CD14-positive monocyte (primary cell): Measurements from ENCODE around the gene PLCXD3. TPM values are rescaled to one million over a fixed set of nuclear protein-coding genes. Genes with fewer than 3 reads are reported as not detected.

Source experiments
- DNase-seq, 3 donors: peaks; one replicate each; pipeline ENCODE4 v3.0.0-alpha.2; 2011 to 2022
- H2AFZ ChIP-seq: 2 replicates; pipeline ENCODE4 v1.6.0; 2012; ENCODE audit warnings: mild to moderate bottlenecking, low read depth, low read length, inconsistent platforms; ENCODE audit not compliant: insufficient read depth, poor library complexity, severe bottlenecking
- H3K27ac ChIP-seq, 2 donors: 1 replicate in 1 of 2; 2 replicates in 1 of 2; pipeline ENCODE4 v1.5.1; 2012 to 2013; ENCODE audit warnings: low read length in 2 of 2, control low read depth in 1 of 2, inconsistent platforms in 1 of 2, low read depth in 1 of 2, mild to moderate bottlenecking in 1 of 2
- H3K27me3 ChIP-seq, 2 donors: one replicate each; pipeline versions ENCODE4 v1.6.0 to v1.6.1; 2011 to 2013; ENCODE audit warnings: low read length in 2 of 2; ENCODE audit not compliant: control insufficient read depth in 2 of 2, insufficient read depth in 2 of 2
- H3K36me3 ChIP-seq, 2 donors: replicated peaks in 1 of 2; 1 replicate in 1 of 2; 2 replicates in 1 of 2; pipeline versions ENCODE4 v1.5.1 to v1.6.1; 2012 to 2013; ENCODE audit warnings: low read length in 2 of 2, control low read depth in 1 of 2, inconsistent platforms in 1 of 2, mild to moderate bottlenecking in 1 of 2; ENCODE audit not compliant: insufficient read depth in 2 of 2, control insufficient read depth in 1 of 2
- H3K4me1 ChIP-seq, 2 donors: 1 replicate in 1 of 2; 2 replicates in 1 of 2; pipeline versions ENCODE4 v1.5.1 to v1.6.1; 2012 to 2013; ENCODE audit warnings: low read length in 2 of 2, control low read depth in 1 of 2, inconsistent platforms in 1 of 2, mild to moderate bottlenecking in 1 of 2, moderate library complexity in 1 of 2; ENCODE audit not compliant: insufficient read depth in 2 of 2, control insufficient read depth in 1 of 2
- H3K4me2 ChIP-seq: replicated peaks from 2 replicates; pipeline ENCODE3; 2012; ENCODE audit warnings: low read length, moderate library complexity, mild to moderate bottlenecking; ENCODE audit not compliant: poor library complexity, severe bottlenecking; ENCODE audit errors: extremely low read depth
- H3K4me3 ChIP-seq, 3 experiments: fragments of 200-600 bp in 1 of 3; sonication (generic) in 1 of 3; replicated peaks in 1 of 3; 1 replicate in 2 of 3; 2 replicates in 1 of 3; pipeline ENCODE4 v1.5.1; 2011 to 2013; ENCODE audit warnings: low read length in 3 of 3, mild to moderate bottlenecking in 3 of 3, control low read depth in 2 of 3, low read depth in 2 of 3, inconsistent platforms in 1 of 3, moderate library complexity in 1 of 3
- H3K79me2 ChIP-seq: 2 replicates; pipeline ENCODE4 v1.6.0; 2012; ENCODE audit warnings: mild to moderate bottlenecking, control low read depth, inconsistent platforms, low read length, moderate library complexity; ENCODE audit not compliant: insufficient read depth
- H3K9ac ChIP-seq: 2 replicates; pipeline ENCODE4 v1.6.0; 2017; ENCODE audit warnings: low read length, mild to moderate bottlenecking; ENCODE audit not compliant: insufficient read depth, poor library complexity, severe bottlenecking
- H3K9me3 ChIP-seq, 2 donors: replicated peaks in 1 of 2; 1 replicate in 1 of 2; 2 replicates in 1 of 2; pipeline versions ENCODE4 v1.5.1 to v1.6.1; 2012 to 2013; ENCODE audit warnings: low read length in 2 of 2, control low read depth in 1 of 2; ENCODE audit not compliant: control insufficient read depth in 1 of 2, insufficient read depth in 1 of 2
- H4K20me1 ChIP-seq: 2 replicates; pipeline ENCODE4 v1.6.0; 2012; ENCODE audit warnings: mild to moderate bottlenecking, low read length, control low read depth, moderate library complexity; ENCODE audit not compliant: insufficient read depth
- H3K27ac Mint-ChIP-seq, 7 donors: one replicate each; pipeline ENCODE4 v1.8.0; 2020; ENCODE audit warnings: mild to moderate bottlenecking in 7 of 7, mixed read lengths in 7 of 7, moderate library complexity in 6 of 7, inconsistent platforms in 2 of 7
- H3K27me3 Mint-ChIP-seq, 3 donors: one replicate each; pipeline ENCODE4 v1.8.0; 2021 to 2022; ENCODE audit warnings: low read depth in 3 of 3, mild to moderate bottlenecking in 3 of 3, mixed read lengths in 3 of 3, moderate library complexity in 3 of 3, inconsistent platforms in 1 of 3
- H3K36me3 Mint-ChIP-seq, 2 donors: one replicate each; pipeline ENCODE4 v1.8.0; 2020; ENCODE audit warnings: mixed read lengths in 2 of 2, inconsistent platforms in 1 of 2, mild to moderate bottlenecking in 1 of 2
- H3K4me1 Mint-ChIP-seq: one replicate; pipeline ENCODE4 v1.8.0; 2020; ENCODE audit warnings: mild to moderate bottlenecking, mixed read lengths
- H3K4me3 Mint-ChIP-seq, 2 donors: one replicate each; pipeline ENCODE4 v1.8.0; 2020; ENCODE audit warnings: mild to moderate bottlenecking in 2 of 2, mixed read lengths in 2 of 2, moderate library complexity in 1 of 2
- H3K9me3 Mint-ChIP-seq, 7 donors: one replicate each; pipeline ENCODE4 v1.8.0; 2020 to 2022; ENCODE audit warnings: mixed read lengths in 7 of 7, mild to moderate bottlenecking in 6 of 7, moderate library complexity in 6 of 7, inconsistent platforms in 2 of 7
- CTCF ChIP-seq: fragments of 200-600 bp; IDR thresholded peaks from one replicate; pipeline ENCODE4 v1.8.0; 2022; ENCODE audit warnings: antibody characterized with exemption, mild to moderate bottlenecking
- WGBS: methylation state at CpG from one replicate; pipeline ENCODE4 v1.1.5; 2013; ENCODE audit warnings: missing lambda C conversion rate; ENCODE audit not compliant: insufficient coverage; 5-methylcytosine and 5-hydroxymethylcytosine counted together
- intact Hi-C, 2 donors: fragments of 100-400 bp; cut with micrococcal nuclease; formaldehyde crosslinking; loops; one replicate each; pipeline versions ENCODE4 v1.15.0 to v1.15.1; 2023
- polyA plus RNA-seq, 3 donors: library from polyadenylated mRNA; depleted of rRNA in 1 of 3; unstranded in 2 of 3; stranded (reverse) in 1 of 3; fragments of 300-500 nt in 2 of 3; fragments of >200 nt in 1 of 3; fragmentation: Illumina TruSeq in 2 of 3; gene quantifications; 1 replicate in 2 of 3; 2 replicates in 1 of 3; pipeline ENCODE4 v1.2.3, GENCODE V29; 2012 to 2021

PLCXD3 gene
- polyA plus RNA-seq, 3 donors = not detected

DNA sequence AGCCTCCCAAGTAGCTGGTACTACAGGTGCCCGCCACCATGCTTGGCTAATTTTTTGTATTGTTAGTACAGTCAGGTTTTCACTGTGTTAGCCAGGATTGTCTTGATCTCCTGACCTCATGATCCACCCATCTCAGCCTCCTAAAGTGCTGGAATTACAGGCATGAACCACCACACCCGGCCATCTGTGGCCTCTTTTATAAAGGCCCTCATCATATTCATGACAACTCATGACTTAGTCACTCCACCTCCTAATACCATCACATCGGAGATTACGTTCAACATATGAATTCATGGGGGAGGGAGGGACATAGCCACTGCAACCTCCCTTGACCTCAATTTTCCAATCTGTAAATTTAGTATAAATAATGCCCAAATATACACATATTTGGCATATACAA is 27.2 kb upstream of the PLCXD3 start:
- DNase-seq = no peak
- H3K27ac ChIP-seq = no peak overlapping the region
- H3K4me3 Mint-ChIP-seq = no peak overlapping the region
- H3K36me3 Mint-ChIP-seq = no peaks in the 10 kb centered on the region
- no peak for TF ChIP-seq CTCF
- no peak overlapping the region for H3K27ac Mint-ChIP-seq
- H3K4me2 ChIP-seq = no peak overlapping the region
- no peaks in the 10 kb centered on the region for H3K4me1 Mint-ChIP-seq
- H3K79me2 ChIP-seq = no peaks in the 10 kb centered on the region
- H3K9me3 Mint-ChIP-seq = peaks cover 4 to 20% (median 16%) of the 10 kb centered on the region in 7 donors
- H3K4me3 ChIP-seq = no peak overlapping the region
- no peak overlapping the region for H3K9ac ChIP-seq
- no peak overlapping the region for H2AFZ ChIP-seq
- H4K20me1 ChIP-seq = no peaks in the 10 kb centered on the region
- intact Hi-C loops = no loop called here
- H3K4me1 ChIP-seq = no peaks in the 10 kb centered on the region
- H3K27me3 Mint-ChIP-seq = no peaks in the 10 kb centered on the region
- no CpG with 5 or more reads among the region's 4 CpGs for WGBS
- peaks cover 14 to 16% of the 10 kb centered on the region in 2 donors for H3K9me3 ChIP-seq
- no peaks in the 10 kb centered on the region for H3K27me3 ChIP-seq
- no peaks in the 10 kb centered on the region for H3K36me3 ChIP-seq

DNA sequence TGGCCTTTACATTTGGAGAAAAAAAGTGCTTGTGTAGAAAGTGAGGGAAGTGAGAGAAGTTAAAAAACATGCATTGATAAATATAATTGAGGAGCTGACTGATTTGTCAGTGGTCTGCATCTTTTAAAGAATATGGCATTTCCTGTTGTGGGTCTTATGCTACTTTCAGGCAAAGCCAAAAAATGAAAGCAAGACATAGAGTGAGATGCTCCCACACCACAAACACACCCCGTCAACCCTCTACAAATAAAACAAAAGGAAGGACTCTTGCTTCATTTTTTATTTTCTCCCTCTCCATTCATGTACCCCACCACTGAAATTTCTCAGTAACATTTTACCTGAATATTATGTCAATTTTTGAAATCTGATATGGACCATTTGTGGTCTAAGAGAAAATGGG is 22.1 kb upstream of the PLCXD3 start:
- intact Hi-C loops = no loop called here
- Mint-ChIP-seq H3K4me1 (no peaks in the 10 kb centered on the region), H3K27ac (no peak overlapping the region), H3K36me3 (no peaks in the 10 kb centered on the region), H3K9me3 (peaks cover 0 to 16% (median 6%) of the 10 kb centered on the region in 7 donors), H3K27me3 (no peaks in the 10 kb centered on the region), H3K4me3 (no peak overlapping the region)
- H3K27me3 ChIP-seq = no peaks in the 10 kb centered on the region
- H2AFZ ChIP-seq = no peak overlapping the region
- H3K4me3 ChIP-seq = no peak overlapping the region
- no peak overlapping the region for H3K9ac ChIP-seq
- WGBS = 78% methylated on average over 1 of the region's 1 CpG
- H3K36me3 ChIP-seq = no peaks in the 10 kb centered on the region
- H3K9me3 ChIP-seq = no peaks in the 10 kb centered on the region
- no peak for TF ChIP-seq CTCF
- H3K79me2 ChIP-seq = no peaks in the 10 kb centered on the region
- H3K27ac ChIP-seq = no peak overlapping the region
- no peaks in the 10 kb centered on the region for H3K4me1 ChIP-seq
- H3K4me2 ChIP-seq = no peak overlapping the region
- H4K20me1 ChIP-seq = no peaks in the 10 kb centered on the region
- DNase-seq = no peak
